ENCODE measurements around the gene ARHGAP35. TPM values are rescaled to one million over a fixed set of nuclear protein-coding genes. Genes with fewer than 3 reads are reported as not detected.

The ARHGAP35 gene
- total RNA-seq, 1 donor from 2014 or later = 31.0 TPM

- intact Hi-C loops (cut with micrococcal nuclease) = no loop called here
Observed at GRCh38 chr19:46900341-46900740, 39.5 kb downstream of the ARHGAP35 start.

- intact Hi-C loops (cut with micrococcal nuclease) = no loop called here
Observed at GRCh38 chr19:46901701-46902401, 41.1 kb downstream of the ARHGAP35 start.

- intact Hi-C loops (cut with micrococcal nuclease) = no loop called here
Observed at GRCh38 chr19:46902402-46902766, 41.6 kb downstream of the ARHGAP35 start.

GRCh38 chr19:46903458-46903857, 42.7 kb downstream of the ARHGAP35 start:
- intact Hi-C loops (cut with micrococcal nuclease) = no loop called here

GRCh38 chr19:46904114-46905060, 43.6 kb downstream of the ARHGAP35 start:
- intact Hi-C loops (cut with micrococcal nuclease) = no loop called here

GRCh38 chr19:46906221-46906620, 45.4 kb downstream of the ARHGAP35 start:
- intact Hi-C loops (cut with micrococcal nuclease) = no loop called here

GRCh38 chr19:46907880-46908279, 47.1 kb downstream of the ARHGAP35 start:
- intact Hi-C loops (cut with micrococcal nuclease) = no loop called here

GRCh38 chr19:46909356-46909755, 48.6 kb downstream of the ARHGAP35 start:
- intact Hi-C loops (cut with micrococcal nuclease) = no loop called here

Other genes starting within 250 kb of the ARHGAP35 start
- 126 and 135 TPM in 2 replicates for gene PTGIR, start 235.9 kb upstream of the ARHGAP35 start, total RNA-seq
- gene GNG8, start 224.8 kb upstream of the ARHGAP35 start, total RNA-seq = 13.2 and 14.6 TPM in 2 replicates
- gene DACT3, start 199.8 kb upstream of the ARHGAP35 start, total RNA-seq = 1.6 and 1.9 TPM in 2 replicates
- 171 and 175 TPM in 2 replicates for gene PRKD2, start 143.9 kb upstream of the ARHGAP35 start, total RNA-seq
- 18.8 and 20.5 TPM in 2 replicates for gene FKRP, start 114.9 kb upstream of the ARHGAP35 start, total RNA-seq
- gene STRN4, start 114.5 kb upstream of the ARHGAP35 start, total RNA-seq = 95.8 and 103 TPM in 2 replicates
- gene SLC1A5, start 72.4 kb upstream of the ARHGAP35 start, total RNA-seq = 141 and 142 TPM in 2 replicates
- 108 and 114 TPM in 2 replicates for gene AP2S1, start 10.2 kb upstream of the ARHGAP35 start, total RNA-seq
- not detected in 2 replicates for gene NPAS1, start 158.8 kb downstream of the ARHGAP35 start, total RNA-seq
- 39.3 and 41.4 TPM in 2 replicates for gene TMEM160, start 187.6 kb downstream of the ARHGAP35 start, total RNA-seq